ENCODE data around the gene FLOT1. TPM values are rescaled to one million over a fixed set of nuclear protein-coding genes. Genes with fewer than 3 reads are reported as not detected.

FLOT1 gene, protein sequence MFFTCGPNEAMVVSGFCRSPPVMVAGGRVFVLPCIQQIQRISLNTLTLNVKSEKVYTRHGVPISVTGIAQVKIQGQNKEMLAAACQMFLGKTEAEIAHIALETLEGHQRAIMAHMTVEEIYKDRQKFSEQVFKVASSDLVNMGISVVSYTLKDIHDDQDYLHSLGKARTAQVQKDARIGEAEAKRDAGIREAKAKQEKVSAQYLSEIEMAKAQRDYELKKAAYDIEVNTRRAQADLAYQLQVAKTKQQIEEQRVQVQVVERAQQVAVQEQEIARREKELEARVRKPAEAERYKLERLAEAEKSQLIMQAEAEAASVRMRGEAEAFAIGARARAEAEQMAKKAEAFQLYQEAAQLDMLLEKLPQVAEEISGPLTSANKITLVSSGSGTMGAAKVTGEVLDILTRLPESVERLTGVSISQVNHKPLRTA
- 100 to 1,000 TPM; 135 to 177 TPM for total RNA-seq

GRCh38 chr6:30742316-30743098 lies at the start of gene FLOT1:
Gene FLOT1, minus strand, starts transcription at chr6:30742687. Its CDS starts 498 bp downstream, at chr6:30742189.
- ATAC-seq (ENCODE audit: insufficient number of reproducible peaks, low FRiP score, low read depth) (peak; percentile 68), DNase-seq (ENCODE audit: low spot score) (peak; percentile 91)
- Histone ChIP-seq H3K27ac (peak within 1 kb of the TSS; percentile 92 to 94), H3K36me3 (peaks cover 27% of the 10 kb centered on the region), H3K4me3 (peak within 1 kb of the TSS; percentile 93), H3K4me1 (ENCODE audit: control insufficient read depth in 1 of 2, low read depth in 2 of 2) (peaks cover 9 to 54% of the 10 kb centered on the region in 2 donors), H3K9me3 (no peaks in the 10 kb centered on the region), H3K27me3 (replicated peaks; ENCODE audit: insufficient read depth) (no peaks in the 10 kb centered on the region)
- TF ChIP-seq, protein P1, sequence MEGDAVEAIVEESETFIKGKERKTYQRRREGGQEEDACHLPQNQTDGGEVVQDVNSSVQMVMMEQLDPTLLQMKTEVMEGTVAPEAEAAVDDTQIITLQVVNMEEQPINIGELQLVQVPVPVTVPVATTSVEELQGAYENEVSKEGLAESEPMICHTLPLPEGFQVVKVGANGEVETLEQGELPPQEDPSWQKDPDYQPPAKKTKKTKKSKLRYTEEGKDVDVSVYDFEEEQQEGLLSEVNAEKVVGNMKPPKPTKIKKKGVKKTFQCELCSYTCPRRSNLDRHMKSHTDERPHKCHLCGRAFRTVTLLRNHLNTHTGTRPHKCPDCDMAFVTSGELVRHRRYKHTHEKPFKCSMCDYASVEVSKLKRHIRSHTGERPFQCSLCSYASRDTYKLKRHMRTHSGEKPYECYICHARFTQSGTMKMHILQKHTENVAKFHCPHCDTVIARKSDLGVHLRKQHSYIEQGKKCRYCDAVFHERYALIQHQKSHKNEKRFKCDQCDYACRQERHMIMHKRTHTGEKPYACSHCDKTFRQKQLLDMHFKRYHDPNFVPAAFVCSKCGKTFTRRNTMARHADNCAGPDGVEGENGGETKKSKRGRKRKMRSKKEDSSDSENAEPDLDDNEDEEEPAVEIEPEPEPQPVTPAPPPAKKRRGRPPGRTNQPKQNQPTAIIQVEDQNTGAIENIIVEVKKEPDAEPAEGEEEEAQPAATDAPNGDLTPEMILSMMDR (IDR thresholded peaks at IDR 0.05) = no peak

DNA sequence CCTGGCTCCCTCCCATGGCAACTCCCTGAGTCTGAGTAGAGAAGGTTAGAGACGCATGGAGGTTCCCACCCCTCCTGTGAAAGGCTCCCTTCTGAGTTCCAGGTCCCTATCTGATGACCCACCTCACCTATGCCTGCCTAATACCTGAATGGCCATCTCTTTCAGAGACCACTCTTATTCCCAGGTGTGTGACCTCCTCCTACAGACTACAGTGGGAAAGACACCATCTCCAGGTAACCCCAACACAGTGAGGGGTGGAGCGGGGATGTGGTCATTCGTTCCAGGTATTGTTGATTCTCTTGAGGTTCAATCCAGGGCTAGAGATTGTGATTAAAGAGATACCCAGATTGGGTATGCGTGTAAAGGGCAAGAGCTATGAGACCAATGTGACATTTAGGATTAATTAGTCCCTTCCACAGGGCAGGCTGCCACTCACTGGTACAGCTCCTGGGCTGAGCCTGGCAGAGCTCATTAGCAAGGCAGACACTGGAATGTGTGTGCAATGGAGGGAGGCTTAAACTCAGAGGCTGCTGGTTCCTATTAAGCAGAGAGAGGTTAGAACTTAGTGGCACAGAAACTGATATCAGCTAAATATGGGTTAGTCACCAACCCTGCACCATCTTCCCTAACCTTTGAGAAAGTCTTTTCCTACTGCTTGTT lies 48.4 kb upstream of the FLOT1 start:
- Histone ChIP-seq H3K27ac (no peak overlapping the region), H3K27me3 (replicated peaks; ENCODE audit: insufficient read depth) (no peaks in the 10 kb centered on the region), H3K9me3 (no peaks in the 10 kb centered on the region), H3K4me3 (no peak overlapping the region), H3K36me3 (no peaks in the 10 kb centered on the region), H3K4me1 (ENCODE audit: control insufficient read depth in 1 of 2, low read depth in 2 of 2) (peaks cover 0 to 7% of the 10 kb centered on the region in 2 donors)
- DNase-seq (ENCODE audit: low spot score) (no peak), ATAC-seq (ENCODE audit: insufficient number of reproducible peaks, low FRiP score, low read depth) (no peak)
- TF ChIP-seq, protein P1 (IDR thresholded peaks at IDR 0.05) = no peak

DNA sequence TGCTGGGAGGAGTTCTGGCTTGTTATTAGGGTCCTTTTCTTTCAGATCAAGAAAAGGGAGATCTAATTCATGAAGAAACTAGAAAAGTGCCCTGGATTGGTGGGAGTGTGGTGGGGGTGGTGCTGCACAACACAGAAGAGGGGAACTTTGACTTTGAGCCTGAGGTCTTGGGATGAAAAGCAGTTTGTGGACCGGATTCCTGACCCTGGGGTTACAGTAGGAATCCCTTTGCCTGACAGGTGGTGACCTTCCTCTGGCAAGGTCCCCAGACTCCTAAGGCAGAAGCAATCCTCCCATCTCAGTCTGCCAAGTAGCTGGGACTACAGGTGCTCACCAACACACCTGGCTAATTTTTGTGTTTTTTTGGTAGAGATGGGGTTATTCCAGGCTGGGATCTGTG lies 47.1 kb upstream of the FLOT1 start:
- H3K4me1 ChIP-seq (ENCODE audit: control insufficient read depth in 1 of 2, low read depth in 2 of 2) = peaks cover 0 to 7% of the 10 kb centered on the region in 2 donors
- H3K27ac ChIP-seq = no peak overlapping the region
- no peaks in the 10 kb centered on the region for H3K27me3 ChIP-seq (replicated peaks; ENCODE audit: insufficient read depth)
- H3K4me3 ChIP-seq = no peak overlapping the region
- TF ChIP-seq, protein P1 (IDR thresholded peaks at IDR 0.05) = no peak
- no peaks in the 10 kb centered on the region for H3K36me3 ChIP-seq
- ATAC-seq (ENCODE audit: insufficient number of reproducible peaks, low FRiP score, low read depth) = no peak
- DNase-seq (ENCODE audit: low spot score) = no peak
- no peaks in the 10 kb centered on the region for H3K9me3 ChIP-seq

- TF ChIP-seq, protein P1 (IDR thresholded peaks at IDR 0.05) = no peak
- peaks cover 0 to 7% of the 10 kb centered on the region in 2 donors for H3K4me1 ChIP-seq (ENCODE audit: control insufficient read depth in 1 of 2, low read depth in 2 of 2)
- H3K4me3 ChIP-seq = no peak overlapping the region
- H3K9me3 ChIP-seq = no peaks in the 10 kb centered on the region
- no peaks in the 10 kb centered on the region for H3K27me3 ChIP-seq (replicated peaks; ENCODE audit: insufficient read depth)
- DNase-seq (ENCODE audit: low spot score) (no peak), ATAC-seq (ENCODE audit: insufficient number of reproducible peaks, low FRiP score, low read depth) (peak; percentile 25)
- no peak overlapping the region for H3K27ac ChIP-seq
- no peaks in the 10 kb centered on the region for H3K36me3 ChIP-seq
These were observed 45.5 kb upstream of the FLOT1 start for GRCh38 chr6:30787954-30788353.
